Memory B cell (primary cell): Measurements from ENCODE around the gene RASGRF2.

Experiments used
- ATAC-seq: fragments of 150-1000 bp; cut with Tn5 transposase; 2 replicates; pipeline ENCODE4 v1.10.0; 2021; ENCODE audit warnings: low read depth, mild to moderate bottlenecking, moderate library complexity
- DNase-seq, 2 donors: peaks; one replicate each; pipeline ENCODE4 v3.0.0; 2022; ENCODE audit warnings: low spot score in 2 of 2
- H3K27ac Mint-ChIP-seq: one replicate; pipeline ENCODE4 v1.8.0; 2022; ENCODE audit warnings: mild to moderate bottlenecking, moderate library complexity, mixed read lengths
- H3K27me3 Mint-ChIP-seq: one replicate; pipeline ENCODE4 v1.8.0; 2022; ENCODE audit warnings: mixed read lengths
- H3K36me3 Mint-ChIP-seq: one replicate; pipeline ENCODE4 v1.8.0; 2022; ENCODE audit warnings: mild to moderate bottlenecking, mixed read lengths
- H3K4me1 Mint-ChIP-seq: one replicate; pipeline ENCODE4 v1.8.0; 2022; ENCODE audit warnings: mixed read lengths
- H3K4me3 Mint-ChIP-seq: one replicate; pipeline ENCODE4 v1.8.0; 2022; ENCODE audit warnings: mild to moderate bottlenecking, moderate library complexity, mixed read lengths
- H3K9me3 Mint-ChIP-seq: one replicate; pipeline ENCODE4 v1.8.0; 2022; ENCODE audit warnings: mixed read lengths

The RASGRF2 gene

DNA sequence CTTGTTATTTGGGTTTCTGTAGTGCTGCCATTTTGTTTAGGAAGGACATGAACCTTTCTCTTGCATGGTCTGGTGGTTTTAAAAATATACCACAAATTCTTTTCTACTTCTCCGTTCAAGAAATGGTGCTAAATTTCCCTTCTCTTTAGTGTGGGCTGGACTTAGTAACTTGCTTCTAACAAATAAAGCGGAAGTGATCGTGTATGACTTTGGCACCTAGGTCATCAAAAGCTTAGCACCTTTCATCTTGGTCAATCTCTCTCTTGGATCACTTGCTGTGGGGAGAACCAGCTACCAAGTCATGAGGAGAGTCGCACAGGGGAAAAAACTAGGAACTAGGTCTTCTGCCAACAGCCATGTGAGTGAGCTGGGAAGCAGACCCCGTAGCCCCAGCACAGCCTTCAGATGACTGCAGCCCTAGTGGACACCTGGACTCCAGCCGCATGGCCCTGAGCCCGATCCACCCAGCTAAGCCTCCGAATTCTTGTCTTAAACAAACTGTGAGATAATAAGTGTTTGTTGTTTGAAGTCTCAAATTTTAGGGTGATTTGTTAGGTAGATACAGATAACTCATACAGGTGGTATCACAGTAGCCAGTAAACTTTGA, 185.3 kb downstream of the RASGRF2 start:
- DNase-seq (no peak), ATAC-seq (no peak)
- Mint-ChIP-seq H3K9me3 (no peaks in the 10 kb centered on the region), H3K4me1 (no peaks in the 10 kb centered on the region), H3K27me3 (peaks cover 9% of the 10 kb centered on the region), H3K27ac (no peak overlapping the region), H3K4me3 (no peak overlapping the region), H3K36me3 (no peaks in the 10 kb centered on the region)

DNA sequence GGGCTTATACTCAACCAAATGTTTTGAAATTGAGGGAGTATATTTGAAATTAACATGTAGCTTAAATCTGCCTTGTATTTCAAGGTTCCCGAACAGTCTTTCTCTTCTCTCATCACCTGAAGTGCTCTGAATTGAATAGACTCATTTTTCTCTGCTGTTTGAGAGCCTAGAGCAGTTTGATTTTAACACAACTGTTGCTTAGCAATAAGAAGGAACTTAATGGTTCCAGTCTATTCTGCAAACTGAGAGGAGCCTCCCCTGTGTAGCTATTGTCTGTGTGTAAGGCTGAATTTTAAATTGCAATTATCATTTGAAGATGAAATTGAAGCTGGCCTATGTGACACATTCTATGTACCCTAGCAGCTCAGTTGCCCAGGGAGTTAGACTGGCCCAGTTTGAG, 185.9 kb downstream of the RASGRF2 start:
- no peak for DNase-seq
- no peak for ATAC-seq
- H3K9me3 Mint-ChIP-seq = no peaks in the 10 kb centered on the region
- H3K4me3 Mint-ChIP-seq = no peak overlapping the region
- H3K27me3 Mint-ChIP-seq = peaks cover 9% of the 10 kb centered on the region
- no peaks in the 10 kb centered on the region for H3K36me3 Mint-ChIP-seq
- no peak overlapping the region for H3K27ac Mint-ChIP-seq
- H3K4me1 Mint-ChIP-seq = no peaks in the 10 kb centered on the region

DNA sequence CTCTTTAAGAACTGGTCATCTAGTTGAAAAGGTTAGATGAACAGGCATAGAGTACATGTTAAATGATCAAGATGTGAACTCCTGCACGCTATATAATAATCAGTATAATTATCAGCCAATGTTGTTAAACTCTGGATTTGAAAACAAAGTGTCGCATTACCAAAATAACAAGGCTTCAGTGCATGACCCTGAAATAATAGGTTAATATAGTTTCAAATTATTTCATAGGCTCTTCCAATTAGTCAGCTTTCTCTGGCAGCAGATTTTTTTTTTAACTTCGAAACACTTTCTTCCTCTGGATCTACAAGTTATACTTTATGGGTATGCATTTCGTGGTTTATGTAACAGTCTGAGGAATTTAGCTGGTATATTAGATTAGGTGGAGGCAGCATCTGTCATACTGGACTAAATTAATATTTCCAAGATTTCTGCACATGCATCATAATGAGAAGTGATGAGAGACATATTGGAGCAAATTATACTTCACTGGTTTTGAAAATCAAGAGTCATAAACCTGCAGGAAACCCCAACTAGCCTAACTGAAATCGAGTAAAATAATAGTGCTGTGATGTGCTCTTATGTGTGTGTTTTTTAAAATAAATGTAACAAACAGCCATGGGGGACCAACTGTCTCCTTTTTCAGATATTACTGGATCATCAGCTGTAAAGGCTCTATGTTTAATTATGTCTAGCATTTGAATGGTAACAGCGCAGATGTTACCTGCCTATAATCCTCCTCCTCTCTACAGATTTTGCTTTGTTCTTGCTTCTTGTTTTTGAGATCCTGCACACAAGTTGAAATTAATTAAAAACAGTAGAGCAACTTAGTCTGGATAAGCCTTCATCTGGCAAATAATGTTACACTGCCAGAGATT, 187.1 kb downstream of the RASGRF2 start:
- ATAC-seq = no peak

DNA sequence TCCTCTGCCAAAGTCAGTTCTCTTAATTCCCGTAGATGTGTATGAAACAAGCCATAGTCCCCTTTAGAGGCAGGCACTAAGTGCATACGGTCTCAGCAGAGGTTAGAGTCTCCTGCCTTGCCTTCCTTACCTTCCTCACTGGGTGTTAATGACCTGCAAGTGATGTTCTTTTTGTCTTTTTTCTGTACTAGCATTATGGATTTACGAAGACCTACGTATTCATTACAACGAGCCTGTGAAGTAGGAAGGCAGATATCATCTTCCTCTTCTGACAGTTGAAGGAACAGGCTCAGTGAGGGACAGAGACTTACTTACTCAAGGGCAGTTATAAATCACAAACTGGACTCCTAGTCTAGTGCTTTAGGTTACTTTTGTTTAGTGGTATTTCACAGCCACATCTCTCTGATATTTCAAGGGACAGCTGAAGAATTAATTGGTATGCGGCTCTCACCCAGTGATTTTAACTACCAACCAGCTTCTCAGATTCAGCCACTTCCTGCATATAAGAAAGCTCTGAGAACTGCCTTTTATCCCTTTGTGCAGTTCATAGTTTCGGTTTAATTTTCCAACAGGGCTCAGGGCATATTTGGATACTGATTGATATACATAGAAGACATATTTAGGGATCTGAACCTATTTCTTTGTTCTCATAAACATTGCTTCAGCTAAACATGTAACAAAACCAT, 187.9 kb downstream of the RASGRF2 start:
- H3K27me3 Mint-ChIP-seq = peaks cover 5% of the 10 kb centered on the region
- H3K36me3 Mint-ChIP-seq = no peaks in the 10 kb centered on the region
- no peak overlapping the region for H3K4me3 Mint-ChIP-seq
- H3K9me3 Mint-ChIP-seq = peaks cover under 1% of the 10 kb centered on the region
- DNase-seq = no peak
- H3K4me1 Mint-ChIP-seq = peaks cover under 1% of the 10 kb centered on the region
- H3K27ac Mint-ChIP-seq = no peak overlapping the region
- ATAC-seq = no peak

More for the DNA sequence above, 187.1 kb downstream of the RASGRF2 start:
- Mint-ChIP-seq H3K36me3 (no peaks in the 10 kb centered on the region), H3K27me3 (peaks cover 4% of the 10 kb centered on the region), H3K4me1 (no peaks in the 10 kb centered on the region), H3K27ac (no peak overlapping the region), H3K4me3 (no peak overlapping the region), H3K9me3 (no peaks in the 10 kb centered on the region)
- no peak for DNase-seq

DNA sequence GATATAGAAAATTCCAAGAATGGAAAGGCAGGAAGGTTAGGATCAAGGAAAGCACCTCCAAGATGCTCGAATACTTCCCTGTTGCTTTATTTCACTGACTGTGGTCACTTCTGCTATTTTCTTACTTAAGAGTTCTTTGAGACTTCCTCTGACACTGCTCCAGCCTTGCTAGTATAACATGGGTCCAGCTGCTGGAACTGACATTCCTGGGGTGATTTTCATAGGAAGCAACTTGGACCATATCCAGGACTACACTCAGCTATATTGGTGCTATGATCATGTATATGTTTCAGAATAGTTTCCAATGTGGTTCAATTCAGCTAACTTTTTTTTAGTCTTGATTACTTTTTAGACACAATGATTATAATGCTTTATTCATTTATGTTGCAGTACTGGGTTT, 191.4 kb downstream of the RASGRF2 start:
- Mint-ChIP-seq H3K9me3 (peaks cover 6% of the 10 kb centered on the region), H3K4me1 (peaks cover 2% of the 10 kb centered on the region), H3K27ac (no peak overlapping the region), H3K4me3 (no peak overlapping the region), H3K36me3 (no peaks in the 10 kb centered on the region), H3K27me3 (peaks cover 4% of the 10 kb centered on the region)
- DNase-seq (no peak), ATAC-seq (no peak)

DNA sequence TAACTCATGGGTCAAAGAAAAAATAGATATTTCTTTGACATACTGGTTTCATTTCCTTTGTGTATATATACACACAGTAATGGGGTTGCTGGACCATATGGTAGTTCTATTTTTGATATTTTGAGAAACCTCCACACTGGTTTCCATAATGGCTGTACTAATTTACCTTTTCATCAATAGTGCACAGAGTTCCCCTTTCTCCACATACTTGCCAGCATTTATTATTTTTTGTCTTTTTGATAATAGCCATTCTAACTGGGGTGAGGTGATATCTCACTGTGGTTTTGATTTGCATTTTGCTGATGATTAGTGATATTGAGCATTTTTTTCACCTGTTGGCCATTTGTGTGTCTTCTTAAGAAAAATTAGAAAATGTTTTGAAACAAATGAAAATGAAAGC, 194.6 kb downstream of the RASGRF2 start:
- H3K27me3 Mint-ChIP-seq = peaks cover 4% of the 10 kb centered on the region
- H3K9me3 Mint-ChIP-seq = peaks cover 6% of the 10 kb centered on the region
- ATAC-seq (no peak), DNase-seq (no peak)
- H3K27ac Mint-ChIP-seq = no peak overlapping the region
- H3K4me3 Mint-ChIP-seq = no peak overlapping the region
- peaks cover 2% of the 10 kb centered on the region for H3K4me1 Mint-ChIP-seq
- H3K36me3 Mint-ChIP-seq = no peaks in the 10 kb centered on the region

DNA sequence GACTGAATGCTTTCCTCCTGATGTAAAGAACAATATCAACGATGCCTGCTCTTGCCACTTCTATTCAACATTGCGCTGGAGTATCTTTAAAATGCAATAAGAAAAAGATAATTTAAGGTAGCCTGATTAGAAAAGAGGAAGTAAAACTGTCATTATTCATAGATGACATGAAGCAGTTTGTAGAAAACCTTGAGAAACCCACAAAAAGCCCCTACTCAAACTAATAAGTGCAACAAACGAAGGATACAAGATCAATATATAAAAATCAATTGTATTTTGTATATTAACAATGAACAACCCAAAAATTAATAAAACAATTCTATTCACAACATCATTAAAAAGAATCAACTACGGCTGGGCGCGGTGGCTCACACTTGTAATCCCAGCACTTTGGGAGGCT, 196.6 kb downstream of the RASGRF2 start:
- H3K27ac Mint-ChIP-seq = no peak overlapping the region
- H3K4me1 Mint-ChIP-seq = peaks cover 2% of the 10 kb centered on the region
- no peak overlapping the region for H3K4me3 Mint-ChIP-seq
- H3K9me3 Mint-ChIP-seq = peaks cover 6% of the 10 kb centered on the region
- H3K36me3 Mint-ChIP-seq = no peaks in the 10 kb centered on the region
- ATAC-seq (no peak), DNase-seq (no peak)
- peaks cover 2% of the 10 kb centered on the region for H3K27me3 Mint-ChIP-seq

DNA sequence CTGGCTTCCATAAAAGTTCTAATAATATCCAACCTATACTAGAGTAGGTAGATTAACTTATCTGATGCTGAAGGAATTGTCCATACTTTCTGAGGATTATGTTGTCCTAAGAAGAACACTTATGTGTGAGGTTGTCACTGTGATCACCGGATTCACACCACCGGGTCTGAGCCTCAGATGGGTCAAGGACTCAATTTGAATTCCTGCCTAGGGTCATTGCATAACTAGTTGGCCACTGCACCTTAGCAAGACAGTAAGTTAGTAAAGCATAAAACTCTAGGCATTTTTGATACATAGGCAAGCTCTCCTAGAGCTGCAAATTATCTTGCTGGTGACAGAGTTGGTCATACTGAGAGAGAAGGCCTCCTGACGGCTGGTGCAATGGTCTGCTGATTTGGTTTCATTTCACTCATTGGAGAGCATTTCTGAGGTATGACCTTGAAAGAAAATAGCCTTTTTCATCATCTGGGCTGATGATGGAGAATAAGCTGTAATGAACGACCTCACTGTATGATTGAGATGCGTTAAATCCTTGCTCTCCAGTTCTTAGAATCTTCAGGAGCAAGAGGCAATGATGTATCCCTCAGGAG, 200.9 kb downstream of the RASGRF2 start:
- H3K27me3 Mint-ChIP-seq = no peaks in the 10 kb centered on the region
- H3K27ac Mint-ChIP-seq = no peak overlapping the region
- H3K4me3 Mint-ChIP-seq = no peak overlapping the region
- ATAC-seq (no peak), DNase-seq (no peak)
- no peaks in the 10 kb centered on the region for H3K9me3 Mint-ChIP-seq
- H3K4me1 Mint-ChIP-seq = no peaks in the 10 kb centered on the region
- no peaks in the 10 kb centered on the region for H3K36me3 Mint-ChIP-seq

DNA sequence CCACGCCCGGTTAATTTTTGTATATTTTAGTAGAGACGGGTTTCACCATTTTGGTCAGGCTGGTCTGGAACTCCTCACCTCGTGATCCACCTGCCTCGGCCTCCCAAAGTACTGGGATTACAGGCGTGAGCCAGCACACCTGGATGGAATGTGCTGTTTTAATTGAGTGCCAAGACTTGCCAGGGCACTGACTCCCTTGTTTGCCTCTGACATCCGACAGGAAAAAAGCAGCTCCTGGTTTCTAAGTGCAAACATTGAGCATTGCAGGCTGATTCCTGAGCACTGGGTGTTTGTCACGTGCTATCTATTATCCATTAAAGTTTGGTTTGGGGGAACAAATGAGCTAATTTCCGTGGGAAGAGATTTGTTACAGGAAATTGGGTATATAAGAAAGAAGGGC, 202.3 kb downstream of the RASGRF2 start:
- Mint-ChIP-seq H3K36me3 (no peaks in the 10 kb centered on the region), H3K4me1 (no peaks in the 10 kb centered on the region), H3K4me3 (no peak overlapping the region), H3K27me3 (no peaks in the 10 kb centered on the region), H3K27ac (no peak overlapping the region), H3K9me3 (no peaks in the 10 kb centered on the region)
- ATAC-seq (no peak), DNase-seq (no peak)

DNA sequence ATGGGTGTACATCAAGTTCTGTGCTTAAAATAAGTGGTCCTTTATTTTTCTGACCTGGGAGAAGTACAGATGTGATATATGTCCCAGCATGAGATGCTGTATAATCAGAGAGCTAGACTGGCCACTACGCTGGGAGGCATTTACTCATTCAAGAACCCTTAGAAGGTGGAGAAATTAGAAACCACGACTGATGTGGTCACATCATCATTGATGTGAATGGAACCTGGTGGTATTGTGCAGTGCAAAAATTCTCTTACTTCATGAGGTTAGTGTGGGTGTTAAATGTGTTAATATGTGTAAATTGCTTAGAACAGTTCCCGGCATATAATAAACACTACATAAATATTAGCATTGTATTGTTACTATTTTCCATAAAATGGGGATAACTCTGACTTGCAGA, 203.5 kb downstream of the RASGRF2 start:
- Mint-ChIP-seq H3K4me3 (no peak overlapping the region), H3K36me3 (no peaks in the 10 kb centered on the region), H3K27ac (no peak overlapping the region), H3K9me3 (no peaks in the 10 kb centered on the region), H3K27me3 (peaks cover 1% of the 10 kb centered on the region), H3K4me1 (no peaks in the 10 kb centered on the region)
- no peak for DNase-seq
- ATAC-seq = no peak

DNA sequence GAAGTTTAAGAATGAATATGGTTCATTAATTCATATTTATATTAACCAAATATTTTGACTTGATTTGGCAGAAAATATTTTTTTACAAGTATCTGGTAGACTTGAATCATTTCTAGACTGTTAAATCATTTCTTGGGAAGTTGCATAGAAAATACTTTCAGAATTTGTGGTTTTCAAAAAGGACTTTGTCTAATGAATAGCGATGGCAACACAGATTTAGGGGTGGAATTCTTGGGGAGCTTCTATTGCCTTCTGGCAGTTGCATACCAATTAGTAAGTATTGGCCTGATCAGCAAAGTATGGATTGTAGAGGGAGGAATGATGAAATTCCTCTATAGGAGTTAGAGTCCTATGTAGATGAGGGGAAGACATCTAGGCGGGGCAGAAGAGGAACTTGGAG, 204.3 kb downstream of the RASGRF2 start:
- ATAC-seq (no peak), DNase-seq (no peak)
- Mint-ChIP-seq H3K27ac (no peak overlapping the region), H3K9me3 (no peaks in the 10 kb centered on the region), H3K27me3 (peaks cover 3% of the 10 kb centered on the region), H3K4me3 (no peak overlapping the region), H3K36me3 (no peaks in the 10 kb centered on the region), H3K4me1 (no peaks in the 10 kb centered on the region)

DNA sequence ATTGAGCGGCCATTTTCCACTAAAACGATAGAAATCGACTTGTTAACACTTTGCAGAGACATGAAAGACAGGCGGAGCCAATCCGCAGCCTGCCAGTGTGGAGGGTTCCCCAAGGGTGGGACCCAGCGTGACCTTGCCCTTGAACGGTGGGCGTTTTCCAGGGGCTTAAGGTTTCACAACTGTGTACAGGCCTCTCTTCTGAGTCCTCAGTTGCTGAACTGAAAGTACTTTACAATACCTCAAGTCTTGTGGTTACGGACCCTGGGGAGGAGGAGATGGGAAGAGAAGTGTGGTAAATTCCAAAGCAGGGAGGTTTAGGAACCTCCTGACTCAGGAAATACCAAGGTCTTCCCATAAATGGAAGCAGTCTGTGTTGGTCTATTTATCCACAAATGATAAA, 204.8 kb downstream of the RASGRF2 start:
- H3K27ac Mint-ChIP-seq = no peak overlapping the region
- no peaks in the 10 kb centered on the region for H3K36me3 Mint-ChIP-seq
- ATAC-seq (no peak), DNase-seq (no peak)
- no peaks in the 10 kb centered on the region for H3K4me1 Mint-ChIP-seq
- peaks cover 7% of the 10 kb centered on the region for H3K27me3 Mint-ChIP-seq
- H3K4me3 Mint-ChIP-seq = no peak overlapping the region
- no peaks in the 10 kb centered on the region for H3K9me3 Mint-ChIP-seq

DNA sequence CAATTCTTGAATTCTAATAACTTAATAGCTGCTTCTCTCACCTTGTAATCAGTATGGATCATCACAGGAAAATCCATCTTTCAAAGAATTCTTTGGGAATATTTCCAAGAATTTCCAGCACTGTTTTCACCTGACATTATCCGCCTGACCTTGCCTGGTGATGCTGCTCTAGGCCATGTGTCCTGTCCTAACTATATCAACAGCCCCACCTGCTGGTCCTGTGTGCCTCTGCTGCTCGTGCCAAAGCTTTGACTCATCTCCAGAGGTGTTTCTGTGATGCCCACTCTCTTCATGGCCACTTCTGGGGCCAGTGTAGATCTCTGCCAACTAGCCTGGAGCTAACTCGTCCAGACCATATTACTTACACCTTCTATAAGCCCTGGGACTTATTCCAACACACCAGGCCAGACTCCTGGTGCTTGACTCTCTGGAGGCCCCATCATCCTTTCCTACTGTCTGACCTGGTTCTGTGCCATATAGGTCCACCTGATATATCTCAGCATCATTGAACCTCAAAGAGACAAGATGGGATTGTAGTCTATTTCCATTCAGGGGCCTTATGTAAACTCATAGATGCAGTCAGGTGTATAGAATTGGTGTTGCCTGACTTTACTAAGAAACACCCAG, 205.4 kb downstream of the RASGRF2 start:
- Mint-ChIP-seq H3K9me3 (no peaks in the 10 kb centered on the region), H3K4me1 (no peaks in the 10 kb centered on the region), H3K36me3 (no peaks in the 10 kb centered on the region), H3K4me3 (no peak overlapping the region), H3K27me3 (peaks cover 12% of the 10 kb centered on the region), H3K27ac (no peak overlapping the region)
- DNase-seq (no peak), ATAC-seq (peak; percentile 50)

DNA sequence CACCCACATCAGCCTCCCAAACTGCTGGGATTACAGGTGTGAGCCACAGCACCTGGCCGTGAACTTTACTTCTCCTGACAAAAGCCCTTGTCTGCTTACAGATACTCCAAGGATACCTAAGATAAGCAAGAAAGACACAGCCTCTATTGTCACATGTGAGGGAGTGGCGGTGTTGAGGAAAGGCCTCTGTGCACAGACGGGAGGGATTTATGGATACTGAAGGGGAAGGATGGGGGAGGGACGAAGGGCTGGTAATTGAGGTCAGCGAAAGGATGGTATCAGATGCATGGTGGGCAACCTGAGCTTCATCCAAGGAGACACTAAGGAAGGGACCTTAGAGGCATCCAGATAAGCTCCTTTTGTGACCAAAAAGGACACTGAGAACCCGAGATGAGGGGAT, 206.3 kb downstream of the RASGRF2 start:
- DNase-seq (no peak), ATAC-seq (no peak)
- H3K36me3 Mint-ChIP-seq = no peaks in the 10 kb centered on the region
- peaks cover 12% of the 10 kb centered on the region for H3K27me3 Mint-ChIP-seq
- no peak overlapping the region for H3K27ac Mint-ChIP-seq
- H3K9me3 Mint-ChIP-seq = no peaks in the 10 kb centered on the region
- H3K4me1 Mint-ChIP-seq = no peaks in the 10 kb centered on the region
- H3K4me3 Mint-ChIP-seq = no peak overlapping the region
